Activated CD8-positive, alpha-beta memory T cell treated with anti-CD3 and anti-CD28 coated beads, Interleukin-2, amount 50 U/mL, for 24 hours (primary cell): ENCODE data around the gene LIN7C.
"Not testable (repeated sequence)": the region's sequence is repeated elsewhere in the genome, so short reads cannot be mapped to it uniquely, and the experiment has no call there.

Experiments
- DNase-seq: peaks from one replicate; pipeline ENCODE4 v3.0.0-alpha.2; 2020; ENCODE audit errors: extremely low read depth

Gene LIN7C

GRCh38 chr11:27470826-27471588, 35.6 kb downstream of the LIN7C start:
- DNase-seq: no peak

GRCh38 chr11:27470166-27470565, 36.4 kb downstream of the LIN7C start:
- no peak for DNase-seq

GRCh38 chr11:27468995-27469695, 37.4 kb downstream of the LIN7C start:
- DNase-seq: no peak

- no peak for DNase-seq
Measured at GRCh38 chr11:27468209-27468994, 38.2 kb downstream of the LIN7C start.

- DNase-seq: no peak
Measured at GRCh38 chr11:27467181-27467913, 39.2 kb downstream of the LIN7C start.

- no peak for DNase-seq
Measured at GRCh38 chr11:27466363-27466762, 40.2 kb downstream of the LIN7C start.

GRCh38 chr11:27465629-27466028, 40.9 kb downstream of the LIN7C start:
- no peak for DNase-seq

GRCh38 chr11:27464909-27465308, 41.7 kb downstream of the LIN7C start:
- no peak for DNase-seq

GRCh38 chr11:27464289-27464696, 42.3 kb downstream of the LIN7C start:
- DNase-seq: no peak

GRCh38 chr11:27462543-27462942, 44.0 kb downstream of the LIN7C start:
- DNase-seq: no peak

- no peak for DNase-seq
Measured at GRCh38 chr11:27460158-27460978, 46.2 kb downstream of the LIN7C start.

GRCh38 chr11:27459191-27459590, 47.4 kb downstream of the LIN7C start:
- no peak for DNase-seq

GRCh38 chr11:27458182-27458581, 48.4 kb downstream of the LIN7C start:
- no peak for DNase-seq

- DNase-seq: no peak
Measured at GRCh38 chr11:27456795-27457329, 49.7 kb downstream of the LIN7C start.

- DNase-seq: no peak
Measured at GRCh38 chr11:27456140-27456794, 50.3 kb downstream of the LIN7C start.

- no peak for DNase-seq
Measured at GRCh38 chr11:27455667-27456066, 50.9 kb downstream of the LIN7C start.

- no peak for DNase-seq
Measured at GRCh38 chr11:27453701-27454100, 52.9 kb downstream of the LIN7C start.

GRCh38 chr11:27452147-27452546, 54.4 kb downstream of the LIN7C start:
- DNase-seq: no peak

- DNase-seq: no peak
Measured at GRCh38 chr11:27451244-27451965, 55.2 kb downstream of the LIN7C start.

GRCh38 chr11:27448184-27448540, 58.4 kb downstream of the LIN7C start:
- not testable (repeated sequence) for DNase-seq
